HL-60 (cell line): ENCODE measurements around the gene MGARP.

Source experiments
- DNase-seq, 2 experiments: peaks; one replicate each; pipeline ENCODE4 v3.0.0-alpha.2; 2010 to 2020; ENCODE audit warnings: low read depth in 1 of 2, low spot score in 1 of 2
- H3K27ac ChIP-seq: fragments of 250-450 bp; sonication (Bioruptor Pico); replicated peaks from 2 replicates; pipeline ENCODE4 v1.5.1; 2020; ENCODE audit warnings: mild to moderate bottlenecking, moderate library complexity
- H3K27me3 ChIP-seq: fragments of 250-450 bp; sonication (Bioruptor Pico); 2 replicates; pipeline ENCODE4 v1.5.1; 2021; ENCODE audit warnings: mild to moderate bottlenecking, moderate library complexity; ENCODE audit not compliant: insufficient read depth, poor library complexity, severe bottlenecking
- H3K4me3 ChIP-seq: replicated peaks from 2 replicates; pipeline ENCODE4 v1.5.1; 2011; ENCODE audit warnings: mild to moderate bottlenecking, control low read depth, low read length; ENCODE audit not compliant: insufficient read depth
- CTCF ChIP-seq: IDR thresholded peaks from one replicate; pipeline ENCODE4 v1.5.1; 2011; ENCODE audit warnings: low read length, control low read depth, inconsistent platforms; ENCODE audit not compliant: insufficient read depth
- GABPA ChIP-seq: IDR thresholded peaks from 2 replicates; pipeline ENCODE4 v1.6.1; 2012; ENCODE audit warnings: low read depth
- POLR2AphosphoS5 ChIP-seq: IDR thresholded peaks from 2 replicates; pipeline ENCODE4 v1.6.1; 2012; ENCODE audit warnings: low read depth
- REST ChIP-seq: IDR thresholded peaks from 2 replicates; pipeline ENCODE4 v1.6.1; 2012; ENCODE audit warnings: low read depth; ENCODE audit not compliant: insufficient replicate concordance
- SPI1 ChIP-seq: IDR thresholded peaks from 2 replicates; pipeline ENCODE4 v1.6.1; 2012; ENCODE audit warnings: low read depth, mild to moderate bottlenecking, borderline replicate concordance

MGARP gene

GRCh38 chr4:139286186-139286698 is 6.2 kb upstream of the MGARP start:
- DNase-seq = no peak
- H3K4me3 ChIP-seq = no peak overlapping the region
- no peak overlapping the region for H3K27ac ChIP-seq
- H3K27me3 ChIP-seq = no peaks in the 10 kb centered on the region
- TF ChIP-seq POLR2AphosphoS5 = no peak
- TF ChIP-seq SPI1 = no peak
- TF ChIP-seq REST = no peak
- no peak for TF ChIP-seq CTCF
- TF ChIP-seq GABPA = no peak

- TF ChIP-seq CTCF (no peak), POLR2AphosphoS5 (no peak), SPI1 (no peak), GABPA (no peak), REST (no peak)
- DNase-seq = no peak
These were observed 2.7 kb upstream of the MGARP start for GRCh38 chr4:139282721-139283075.

GRCh38 chr4:139282065-139282720 is 2.2 kb upstream of the MGARP start:
- peaks cover 21% of the 10 kb centered on the region for H3K27me3 ChIP-seq
- no peak overlapping the region for H3K27ac ChIP-seq
- TF ChIP-seq GABPA (no peak), POLR2AphosphoS5 (no peak), SPI1 (no peak), REST (no peak), CTCF (no peak)

More at GRCh38 chr4:139282721-139283075, 2.7 kb upstream of the MGARP start:
- Histone ChIP-seq H3K27ac (no peak overlapping the region), H3K4me3 (no peak overlapping the region), H3K27me3 (peaks cover 21% of the 10 kb centered on the region)

More at GRCh38 chr4:139282065-139282720, 2.2 kb upstream of the MGARP start:
- H3K4me3 ChIP-seq = no peak overlapping the region
- no peak for DNase-seq
